GM19193 (cell line): ENCODE data around the gene LATS1.

Source experiments
- POLR2A ChIP-seq: IDR thresholded peaks from 4 replicates; pipeline ENCODE4 v1.6.1; 2011; ENCODE audit not compliant: insufficient read depth, insufficient read length; ENCODE audit errors: extremely low read depth

Gene LATS1

GRCh38 chr6:149696901-149697300 is 21.0 kb downstream of the LATS1 start:
- no peak for TF ChIP-seq POLR2A

GRCh38 chr6:149694921-149695320 is 23.0 kb downstream of the LATS1 start:
- no peak for TF ChIP-seq POLR2A

DNA sequence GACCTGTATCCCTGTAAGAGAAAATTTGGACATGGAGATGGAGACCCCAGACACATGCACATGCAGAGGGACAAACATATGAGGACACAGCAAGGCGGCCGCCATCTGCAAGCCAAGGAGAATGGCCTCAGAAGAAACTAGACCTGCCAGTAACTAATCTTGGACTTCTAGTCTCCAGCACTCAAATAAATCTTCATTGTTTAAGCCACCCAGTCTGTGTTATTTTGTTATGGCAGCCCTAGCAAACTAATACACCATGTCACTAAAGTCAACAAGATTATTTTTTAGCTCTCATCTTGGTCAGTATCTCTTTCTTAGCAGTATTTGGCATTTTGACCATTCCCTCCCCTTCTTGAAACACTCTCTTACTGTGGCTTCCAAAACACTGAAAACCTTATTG is 26.7 kb downstream of the LATS1 start:
- no peak for TF ChIP-seq POLR2A

DNA sequence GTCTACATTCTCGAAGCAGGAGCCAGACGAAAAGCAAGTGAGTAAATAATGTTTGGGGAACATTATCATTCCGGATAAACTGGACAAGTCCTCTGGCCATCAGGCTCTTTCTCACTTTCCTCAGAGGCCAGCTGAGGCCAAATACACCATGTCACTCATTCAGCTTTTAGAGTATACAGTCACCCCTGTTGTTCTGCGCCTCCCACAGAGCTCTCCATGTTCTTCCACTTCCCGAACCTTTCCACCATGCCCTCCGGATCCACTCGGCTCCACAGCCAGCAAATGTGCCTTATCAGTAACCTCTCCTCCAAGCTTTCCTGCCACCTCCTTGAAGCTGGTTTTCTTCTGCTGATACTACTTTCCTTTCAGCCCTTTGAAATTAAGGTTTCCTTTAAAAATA is 31.7 kb downstream of the LATS1 start:
- TF ChIP-seq POLR2A: no peak

- no peak for TF ChIP-seq POLR2A
Measured at GRCh38 chr6:149683256-149683859, 34.5 kb downstream of the LATS1 start.

DNA sequence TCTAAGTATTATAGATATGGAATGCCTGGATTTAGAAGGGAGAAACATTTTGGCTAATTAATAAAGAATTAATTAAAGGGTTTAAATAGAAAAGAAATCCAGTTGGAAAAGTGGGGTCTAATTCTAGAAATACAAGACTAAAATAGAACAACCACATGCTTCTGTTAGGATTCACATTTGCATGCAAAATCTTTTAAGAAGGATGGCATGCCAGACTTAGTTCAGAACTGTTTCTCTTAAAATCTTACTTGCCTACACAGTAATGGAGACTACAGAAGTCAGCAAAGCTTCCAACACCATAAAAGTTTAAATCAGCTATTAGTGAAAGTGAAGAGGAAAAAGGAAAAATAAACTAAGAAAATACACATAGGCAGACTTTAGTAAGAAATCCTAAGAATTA is 36.7 kb downstream of the LATS1 start:
- TF ChIP-seq POLR2A: no peak

DNA sequence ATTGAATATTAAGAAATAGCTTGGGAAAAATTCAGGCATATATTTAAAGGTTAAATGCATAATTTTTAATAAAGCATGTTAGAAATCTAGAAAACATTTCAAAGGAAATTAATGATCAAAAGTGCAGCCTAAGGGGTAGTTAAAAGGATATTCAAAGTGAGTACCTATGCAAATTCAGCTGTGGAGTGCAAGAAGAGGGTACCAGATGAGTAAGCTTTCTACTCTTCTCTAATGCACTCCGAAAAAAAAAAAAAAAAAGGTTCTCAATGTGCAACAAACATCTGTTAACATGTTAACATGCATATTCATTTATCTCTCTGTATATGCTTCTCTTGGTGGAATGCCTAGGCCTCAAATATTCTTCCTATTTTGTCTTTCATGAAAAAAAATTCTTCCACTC is 37.4 kb downstream of the LATS1 start:
- TF ChIP-seq POLR2A: no peak

DNA sequence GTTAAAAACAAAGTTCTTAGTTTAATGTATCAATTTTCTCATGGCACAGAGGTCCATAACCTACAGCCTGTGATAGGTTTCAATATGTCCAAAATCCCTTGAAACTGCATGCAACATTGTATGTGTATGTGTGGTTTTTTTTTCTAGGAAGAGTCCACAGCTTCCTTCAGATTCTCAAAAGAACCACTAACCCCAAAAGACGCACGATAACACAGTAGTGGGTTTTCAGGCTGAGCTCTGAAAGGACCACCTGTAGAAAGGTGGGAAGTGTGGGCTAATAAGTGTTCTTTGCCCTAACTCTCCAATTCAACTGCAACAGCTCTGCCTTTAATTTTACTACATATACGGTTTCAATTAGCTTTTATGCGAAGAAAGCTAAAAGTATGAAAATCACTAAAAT is 57.9 kb downstream of the LATS1 start:
- TF ChIP-seq POLR2A: no peak

DNA sequence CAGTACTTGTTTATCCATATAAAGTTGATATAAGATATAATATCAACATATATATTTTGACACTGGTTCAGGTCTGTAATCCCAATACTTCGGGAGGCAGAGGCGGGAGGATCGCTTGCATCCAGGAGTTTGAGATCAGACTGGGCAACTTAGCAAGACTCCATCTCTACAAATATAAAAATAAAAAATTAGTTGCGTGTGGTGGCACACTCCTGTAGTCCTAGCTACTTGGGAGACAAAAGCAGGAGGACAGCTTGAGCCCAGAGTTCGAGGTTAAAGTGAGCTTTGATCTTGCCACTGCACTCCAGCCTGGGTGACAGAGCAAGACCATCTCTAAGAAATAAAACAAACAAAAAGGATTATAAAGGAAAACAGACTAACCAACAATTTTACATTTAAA is 60.5 kb downstream of the LATS1 start:
- TF ChIP-seq POLR2A: no peak

DNA sequence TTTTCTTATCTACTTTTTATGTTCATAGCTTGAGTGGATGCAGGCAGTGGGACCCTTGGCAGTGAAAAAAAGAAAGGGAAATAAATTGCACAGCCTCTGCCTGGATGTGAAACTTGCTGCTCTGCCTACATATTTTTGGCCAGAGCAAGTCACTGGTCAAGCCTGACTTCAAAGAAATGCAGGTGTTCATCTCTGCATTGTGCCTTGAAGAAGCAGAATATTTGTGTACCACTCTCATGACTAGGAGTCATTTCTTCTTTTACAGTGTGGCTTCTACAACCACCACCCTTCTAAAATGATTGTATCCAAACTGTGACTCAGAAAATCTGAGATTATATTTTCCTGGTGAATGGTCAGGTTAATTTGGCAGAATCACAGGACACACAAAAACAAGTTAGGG is 66.8 kb downstream of the LATS1 start:
- no peak for TF ChIP-seq POLR2A

DNA sequence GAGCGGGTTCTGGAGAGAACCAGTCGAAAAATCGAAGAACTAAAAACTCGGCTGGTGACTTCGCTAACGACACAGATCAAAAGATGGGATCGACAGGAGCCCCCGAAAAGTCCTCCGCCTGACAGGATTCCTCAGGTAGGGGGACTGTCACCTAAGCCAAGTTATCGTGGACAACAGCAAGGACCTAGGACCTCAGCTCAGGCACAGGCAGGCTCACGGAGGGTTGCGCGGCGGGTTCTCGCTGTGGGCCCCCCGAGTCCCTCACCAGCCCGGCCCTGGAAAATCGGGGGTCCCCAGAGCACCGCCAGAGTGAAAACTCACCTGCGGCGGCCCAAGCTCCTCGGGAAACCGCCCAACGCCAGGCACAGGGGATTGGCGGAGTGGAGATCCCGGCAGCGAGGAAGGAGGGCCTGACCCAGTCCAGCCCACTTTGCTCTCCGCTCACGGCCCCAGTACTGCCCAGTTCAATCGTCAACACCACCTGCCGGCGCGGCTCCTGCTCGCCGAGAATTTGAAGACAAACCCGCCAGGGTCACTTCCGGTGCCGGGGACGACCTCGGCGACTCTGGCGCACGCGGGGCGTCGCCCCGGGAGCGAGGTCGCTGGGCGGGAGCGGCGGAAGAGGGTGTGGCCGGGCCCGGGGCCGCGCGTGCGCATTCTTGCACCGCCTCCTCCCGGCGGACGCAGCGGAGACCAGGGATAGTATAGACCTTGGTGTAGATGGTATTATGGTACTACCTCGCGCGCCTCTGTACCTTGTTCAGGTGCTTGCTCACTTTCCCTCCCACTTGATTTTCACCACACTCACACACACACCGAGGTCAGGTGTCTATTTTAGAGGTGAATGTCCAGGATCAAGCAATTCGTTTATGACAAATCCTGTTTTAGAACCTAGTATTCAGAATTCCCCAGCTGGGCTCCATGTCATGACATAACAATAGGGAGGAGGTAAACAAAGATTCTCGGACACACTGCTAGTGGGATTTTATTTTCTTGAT is 69.5 kb downstream of the LATS1 start, which contains the start of gene KATNA1:
TSS of gene KATNA1 (minus strand) at position 567 of the 998 bp plus-strand sequence. CDS start 10,167 bp downstream, outside the sequence.
- TF ChIP-seq POLR2A: peak; percentile 89

- TF ChIP-seq POLR2A: no peak
Measured at GRCh38 chr6:149646599-149646998, 71.3 kb downstream of the LATS1 start.

DNA sequence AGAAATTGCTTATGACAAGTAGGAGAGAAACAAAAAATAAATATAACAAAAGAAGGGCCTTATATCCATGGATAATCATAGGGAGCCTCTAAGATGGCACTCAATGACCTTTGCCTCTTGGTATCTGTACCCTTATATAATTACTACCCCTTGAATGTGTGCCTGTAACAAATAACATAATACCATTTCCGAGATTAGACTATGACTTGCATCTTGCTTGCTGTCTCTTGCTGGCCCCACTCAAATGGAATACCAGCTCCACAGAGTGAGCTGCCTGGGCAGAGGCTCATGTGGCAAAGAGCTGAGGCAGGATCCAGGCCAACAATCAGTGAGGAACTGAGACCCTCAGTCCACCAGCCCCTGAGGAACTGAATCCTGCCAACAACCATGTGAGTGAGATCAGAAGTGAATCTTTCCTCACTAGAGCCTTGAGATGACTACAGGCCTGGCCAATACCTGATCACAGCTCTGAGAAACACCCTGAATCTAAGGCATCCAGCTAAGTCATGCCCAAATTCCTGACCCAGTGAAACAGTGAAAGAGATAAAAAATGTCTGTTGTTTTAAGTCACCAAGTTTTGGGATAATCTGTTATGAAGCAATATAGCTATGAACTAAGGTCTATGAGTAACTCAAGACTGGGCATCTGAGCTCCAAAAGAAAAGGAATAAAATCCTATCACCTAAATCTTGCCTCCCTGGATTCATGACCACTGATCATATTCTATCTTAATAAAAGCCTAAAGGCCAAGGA is 74.9 kb downstream of the LATS1 start:
- TF ChIP-seq POLR2A: no peak

GRCh38 chr6:149636124-149636523 is 81.8 kb downstream of the LATS1 start:
- no peak for TF ChIP-seq POLR2A

DNA sequence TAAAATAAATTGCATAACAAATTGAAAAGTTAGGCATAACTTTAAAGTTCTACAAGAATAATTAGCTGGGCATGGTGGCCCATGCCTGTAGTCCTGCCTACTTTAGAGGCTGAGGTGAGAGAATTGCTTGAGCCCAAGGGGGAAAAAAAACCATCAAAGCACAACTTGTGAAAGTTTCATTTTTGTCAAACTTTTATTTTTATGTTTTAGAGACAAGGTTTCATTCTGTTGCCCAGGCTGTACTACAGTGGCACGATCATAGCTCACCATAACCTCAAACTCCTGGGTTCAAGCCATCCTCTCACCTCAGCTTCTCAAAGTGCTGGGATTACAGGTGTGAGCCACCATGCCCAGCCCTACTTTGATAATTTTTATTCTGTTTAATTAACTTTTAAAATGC is 83.6 kb downstream of the LATS1 start:
- TF ChIP-seq POLR2A: no peak
